ENCODE data around the gene DDX10. TPM values are rescaled to one million over a fixed set of nuclear protein-coding genes. Genes with fewer than 3 reads are reported as not detected.

The DDX10 gene
- total and polyA plus RNA-seq, 2 experiments from 2014 or later, result 32.4 to 37.8 TPM

DNA sequence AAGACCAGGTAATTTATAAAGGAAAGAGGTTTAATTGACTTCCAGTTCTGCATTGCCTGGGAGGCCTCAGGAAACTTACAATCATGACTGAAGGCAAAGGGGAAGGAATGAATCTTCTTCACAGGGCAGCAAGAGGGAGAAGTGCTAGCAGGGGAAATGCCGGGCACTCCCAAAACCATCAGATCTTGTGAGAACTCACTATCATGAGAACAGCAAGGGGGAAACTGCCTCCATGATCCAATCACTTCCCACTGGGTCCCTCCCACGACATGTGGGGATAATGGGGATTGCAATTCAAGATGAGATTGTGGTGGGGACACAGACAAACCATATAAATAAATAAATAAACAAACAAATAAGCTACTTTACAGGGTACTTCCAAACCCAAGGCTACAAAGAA lies 42.5 kb upstream of the DDX10 start:
- Histone ChIP-seq H3K4me3 (no peak overlapping the region), H3K27ac (ENCODE audit: low read depth) (no peak overlapping the region), H3K36me3 (ENCODE audit: insufficient read depth) (no peaks in the 10 kb centered on the region), H3K4me1 (ENCODE audit: insufficient read depth) (peaks cover 4% of the 10 kb centered on the region; the same call in 1 of the 2 replicates), H3F3A (replicated peaks; ENCODE audit: low read depth) (no peaks in the 10 kb centered on the region), H3K9me2 (ENCODE audit: insufficient read depth) (no peaks in the 10 kb centered on the region), H3K27me3 (ENCODE audit: insufficient read depth) (no peaks in the 10 kb centered on the region), H2AFZ (peak overlapping the region; percentile 76; the same call in 1 of the 2 replicates), H3K4me2 (no peak overlapping the region), H4K20me1 (replicated peaks; ENCODE audit: insufficient read depth) (no peaks in the 10 kb centered on the region), H3K79me2 (replicated peaks; ENCODE audit: insufficient read depth) (no peaks in the 10 kb centered on the region)
- no peak overlapping the region for H3K4me3 Mint-ChIP-seq
- H3K27ac Mint-ChIP-seq, result no peak overlapping the region
- H3K36me3 Mint-ChIP-seq (ENCODE audit: low read depth), result peaks cover 5% of the 10 kb centered on the region; the same call in 2 of the 3 replicates
- TF ChIP-seq ZNF114 (CRISPR knock-in tag; IDR thresholded peaks at IDR 0.05) (no peak), REST (IDR thresholded peaks at IDR 0.05; ENCODE audit: unreplicated experiment) (no peak), CREB1 (CRISPR knock-in tag; IDR thresholded peaks at IDR 0.05; ENCODE audit: low read depth) (no peak), JUNB (IDR thresholded peaks at IDR 0.05; ENCODE audit: unreplicated experiment) (no peak), STAT1 (IDR thresholded peaks at IDR 0.05; ENCODE audit: unreplicated experiment) (no peak), EZH2 (IDR thresholded peaks at IDR 0.05; ENCODE audit: low read depth, unreplicated experiment) (no peak), NANOG (IDR thresholded peaks at IDR 0.05; ENCODE audit: borderline replicate concordance) (no peak), ZNF331 (CRISPR knock-in tag; IDR thresholded peaks at IDR 0.05; ENCODE audit: low read depth) (no peak), EZH2phosphoT487 (IDR thresholded peaks at IDR 0.05; ENCODE audit: unreplicated experiment) (no peak), POLR2AphosphoS5 (IDR thresholded peaks at IDR 0.05; ENCODE audit: low read depth) (no peak), CTCF (conservative IDR thresholded peaks at IDR 0.05; ENCODE audit: low read depth in 2 of 2) (no peak)
- TF ChIP-seq, protein P1, sequence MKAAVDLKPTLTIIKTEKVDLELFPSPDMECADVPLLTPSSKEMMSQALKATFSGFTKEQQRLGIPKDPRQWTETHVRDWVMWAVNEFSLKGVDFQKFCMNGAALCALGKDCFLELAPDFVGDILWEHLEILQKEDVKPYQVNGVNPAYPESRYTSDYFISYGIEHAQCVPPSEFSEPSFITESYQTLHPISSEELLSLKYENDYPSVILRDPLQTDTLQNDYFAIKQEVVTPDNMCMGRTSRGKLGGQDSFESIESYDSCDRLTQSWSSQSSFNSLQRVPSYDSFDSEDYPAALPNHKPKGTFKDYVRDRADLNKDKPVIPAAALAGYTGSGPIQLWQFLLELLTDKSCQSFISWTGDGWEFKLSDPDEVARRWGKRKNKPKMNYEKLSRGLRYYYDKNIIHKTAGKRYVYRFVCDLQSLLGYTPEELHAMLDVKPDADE (IDR thresholded peaks at IDR 0.05), result no peak
- TF ChIP-seq, protein P2, sequence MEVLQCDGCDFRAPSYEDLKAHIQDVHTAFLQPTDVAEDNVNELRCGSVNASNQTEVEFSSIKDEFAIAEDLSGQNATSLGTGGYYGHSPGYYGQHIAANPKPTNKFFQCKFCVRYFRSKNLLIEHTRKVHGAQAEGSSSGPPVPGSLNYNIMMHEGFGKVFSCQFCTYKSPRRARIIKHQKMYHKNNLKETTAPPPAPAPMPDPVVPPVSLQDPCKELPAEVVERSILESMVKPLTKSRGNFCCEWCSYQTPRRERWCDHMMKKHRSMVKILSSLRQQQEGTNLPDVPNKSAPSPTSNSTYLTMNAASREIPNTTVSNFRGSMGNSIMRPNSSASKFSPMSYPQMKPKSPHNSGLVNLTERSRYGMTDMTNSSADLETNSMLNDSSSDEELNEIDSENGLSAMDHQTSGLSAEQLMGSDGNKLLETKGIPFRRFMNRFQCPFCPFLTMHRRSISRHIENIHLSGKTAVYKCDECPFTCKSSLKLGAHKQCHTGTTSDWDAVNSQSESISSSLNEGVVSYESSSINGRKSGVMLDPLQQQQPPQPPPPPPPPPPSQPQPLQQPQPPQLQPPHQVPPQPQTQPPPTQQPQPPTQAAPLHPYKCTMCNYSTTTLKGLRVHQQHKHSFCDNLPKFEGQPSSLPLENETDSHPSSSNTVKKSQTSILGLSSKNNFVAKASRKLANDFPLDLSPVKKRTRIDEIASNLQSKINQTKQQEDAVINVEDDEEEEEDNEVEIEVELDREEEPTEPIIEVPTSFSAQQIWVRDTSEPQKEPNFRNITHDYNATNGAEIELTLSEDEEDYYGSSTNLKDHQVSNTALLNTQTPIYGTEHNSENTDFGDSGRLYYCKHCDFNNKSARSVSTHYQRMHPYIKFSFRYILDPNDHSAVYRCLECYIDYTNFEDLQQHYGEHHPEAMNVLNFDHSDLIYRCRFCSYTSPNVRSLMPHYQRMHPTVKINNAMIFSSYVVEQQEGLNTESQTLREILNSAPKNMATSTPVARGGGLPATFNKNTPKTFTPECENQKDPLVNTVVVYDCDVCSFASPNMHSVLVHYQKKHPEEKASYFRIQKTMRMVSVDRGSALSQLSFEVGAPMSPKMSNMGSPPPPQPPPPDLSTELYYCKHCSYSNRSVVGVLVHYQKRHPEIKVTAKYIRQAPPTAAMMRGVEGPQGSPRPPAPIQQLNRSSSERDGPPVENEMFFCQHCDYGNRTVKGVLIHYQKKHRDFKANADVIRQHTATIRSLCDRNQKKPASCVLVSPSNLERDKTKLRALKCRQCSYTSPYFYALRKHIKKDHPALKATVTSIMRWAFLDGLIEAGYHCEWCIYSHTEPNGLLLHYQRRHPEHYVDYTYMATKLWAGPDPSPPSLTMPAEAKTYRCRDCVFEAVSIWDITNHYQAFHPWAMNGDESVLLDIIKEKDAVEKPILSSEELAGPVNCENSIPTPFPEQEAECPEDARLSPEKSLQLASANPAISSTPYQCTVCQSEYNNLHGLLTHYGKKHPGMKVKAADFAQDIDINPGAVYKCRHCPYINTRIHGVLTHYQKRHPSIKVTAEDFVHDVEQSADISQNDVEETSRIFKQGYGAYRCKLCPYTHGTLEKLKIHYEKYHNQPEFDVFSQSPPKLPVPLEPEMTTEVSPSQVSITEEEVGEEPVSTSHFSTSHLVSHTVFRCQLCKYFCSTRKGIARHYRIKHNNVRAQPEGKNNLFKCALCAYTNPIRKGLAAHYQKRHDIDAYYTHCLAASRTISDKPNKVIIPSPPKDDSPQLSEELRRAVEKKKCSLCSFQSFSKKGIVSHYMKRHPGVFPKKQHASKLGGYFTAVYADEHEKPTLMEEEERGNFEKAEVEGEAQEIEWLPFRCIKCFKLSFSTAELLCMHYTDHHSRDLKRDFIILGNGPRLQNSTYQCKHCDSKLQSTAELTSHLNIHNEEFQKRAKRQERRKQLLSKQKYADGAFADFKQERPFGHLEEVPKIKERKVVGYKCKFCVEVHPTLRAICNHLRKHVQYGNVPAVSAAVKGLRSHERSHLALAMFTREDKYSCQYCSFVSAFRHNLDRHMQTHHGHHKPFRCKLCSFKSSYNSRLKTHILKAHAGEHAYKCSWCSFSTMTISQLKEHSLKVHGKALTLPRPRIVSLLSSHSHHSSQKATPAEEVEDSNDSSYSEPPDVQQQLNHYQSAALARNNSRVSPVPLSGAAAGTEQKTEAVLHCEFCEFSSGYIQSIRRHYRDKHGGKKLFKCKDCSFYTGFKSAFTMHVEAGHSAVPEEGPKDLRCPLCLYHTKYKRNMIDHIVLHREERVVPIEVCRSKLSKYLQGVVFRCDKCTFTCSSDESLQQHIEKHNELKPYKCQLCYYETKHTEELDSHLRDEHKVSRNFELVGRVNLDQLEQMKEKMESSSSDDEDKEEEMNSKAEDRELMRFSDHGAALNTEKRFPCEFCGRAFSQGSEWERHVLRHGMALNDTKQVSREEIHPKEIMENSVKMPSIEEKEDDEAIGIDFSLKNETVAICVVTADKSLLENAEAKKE (CRISPR knock-in tag; IDR thresholded peaks at IDR 0.05), result no peak
- no peak for DNase-seq (ENCODE audit: low spot score)
- no peak for ATAC-seq
- H3K4me1 Mint-ChIP-seq, result peaks cover 10% of the 10 kb centered on the region; the same call in 2 of the 3 replicates
- H3K27me3 Mint-ChIP-seq (ENCODE audit: insufficient read depth, low read depth, poor library complexity), result no peaks in the 10 kb centered on the region
- peaks cover 4% of the 10 kb centered on the region for H3K9me3 Mint-ChIP-seq
